ENCODE data around the gene SMC3.

SMC3 gene

GRCh38 chr10:110569122-110569521 is 1.6 kb downstream of the SMC3 start:
- Histone ChIP-seq H3K36me3 (ENCODE audit: insufficient read depth) (0 out of 2 replicates have a peak, but pooled peaks cover 5% of the 10 kb centered on the region), H3K4me1 (ENCODE audit: low read depth, poor library complexity, severe bottlenecking) (peaks cover 63% of the 10 kb centered on the region), H3K4me3 (IDR thresholded peaks at IDR 0.05; ENCODE audit: insufficient read depth, low read depth, low read length) (no peak overlapping the region), H3K27ac (peak overlapping the region; percentile 95; the same call in 1 of the 2 replicates), H4K20me1 (ENCODE audit: insufficient read depth) (0 out of 2 replicates have a peak, but pooled peaks cover 5% of the 10 kb centered on the region), H3K27me3 (ENCODE audit: insufficient read depth, low read depth) (no peaks in the 10 kb centered on the region), H3K9ac (peak overlapping the region; percentile 97; the same call in 1 of the 2 replicates), H2AFZ (ENCODE audit: low read depth) (no peak overlapping the region), H3K79me2 (ENCODE audit: insufficient read depth, low read depth) (peaks cover 65% of the 10 kb centered on the region), H3K4me2 (peak overlapping the region; percentile 98)
- TF ChIP-seq CTCF (conservative IDR thresholded peaks at IDR 0.05; ENCODE audit: low read depth, low read length), result no peak

GRCh38 chr10:110569736-110570135 is 2.2 kb downstream of the SMC3 start:
- no peaks in the 10 kb centered on the region for H3K27me3 ChIP-seq (ENCODE audit: insufficient read depth, low read depth)
- peaks cover 65% of the 10 kb centered on the region for H3K4me1 ChIP-seq (ENCODE audit: low read depth, poor library complexity, severe bottlenecking)
- H3K36me3 ChIP-seq (ENCODE audit: insufficient read depth), result 0 out of 2 replicates have a peak, but pooled peaks cover 5% of the 10 kb centered on the region
- no peak overlapping the region for H2AFZ ChIP-seq (ENCODE audit: low read depth)
- no peak overlapping the region for H3K9ac ChIP-seq
- TF ChIP-seq CTCF (conservative IDR thresholded peaks at IDR 0.05; ENCODE audit: low read depth, low read length), result no peak
- H3K4me2 ChIP-seq, result peak overlapping the region; percentile 98
- 0 out of 2 replicates have a peak, but pooled peaks cover 5% of the 10 kb centered on the region for H4K20me1 ChIP-seq (ENCODE audit: insufficient read depth)
- H3K27ac ChIP-seq, result no peak overlapping the region
- H3K79me2 ChIP-seq (ENCODE audit: insufficient read depth, low read depth), result peaks cover 71% of the 10 kb centered on the region
- no peak overlapping the region for H3K4me3 ChIP-seq (IDR thresholded peaks at IDR 0.05; ENCODE audit: insufficient read depth, low read depth, low read length)

- H3K27ac ChIP-seq, result no peak overlapping the region
- no peak overlapping the region for H3K4me2 ChIP-seq
- H3K4me1 ChIP-seq (ENCODE audit: low read depth, poor library complexity, severe bottlenecking), result peaks cover 65% of the 10 kb centered on the region
- H4K20me1 ChIP-seq (ENCODE audit: insufficient read depth), result 0 out of 2 replicates have a peak, but pooled peaks cover 5% of the 10 kb centered on the region
- H3K79me2 ChIP-seq (ENCODE audit: insufficient read depth, low read depth), result peaks cover 84% of the 10 kb centered on the region
- no peak overlapping the region for H2AFZ ChIP-seq (ENCODE audit: low read depth)
- H3K4me3 ChIP-seq (IDR thresholded peaks at IDR 0.05; ENCODE audit: insufficient read depth, low read depth, low read length), result no peak overlapping the region
- no peak overlapping the region for H3K9ac ChIP-seq
- no peak for TF ChIP-seq CTCF (conservative IDR thresholded peaks at IDR 0.05; ENCODE audit: low read depth, low read length)
- H3K27me3 ChIP-seq (ENCODE audit: insufficient read depth, low read depth), result no peaks in the 10 kb centered on the region
- H3K36me3 ChIP-seq (ENCODE audit: insufficient read depth), result 0 out of 2 replicates have a peak, but pooled peaks cover 5% of the 10 kb centered on the region
Observed at GRCh38 chr10:110571093-110571743, 3.7 kb downstream of the SMC3 start.

- Histone ChIP-seq H3K27me3 (ENCODE audit: insufficient read depth, low read depth) (no peaks in the 10 kb centered on the region), H4K20me1 (ENCODE audit: insufficient read depth) (0 out of 2 replicates have a peak, but pooled peaks cover 5% of the 10 kb centered on the region), H3K4me1 (ENCODE audit: low read depth, poor library complexity, severe bottlenecking) (peaks cover 57% of the 10 kb centered on the region), H3K4me3 (IDR thresholded peaks at IDR 0.05; ENCODE audit: insufficient read depth, low read depth, low read length) (no peak overlapping the region), H3K27ac (no peak overlapping the region), H3K79me2 (ENCODE audit: insufficient read depth, low read depth) (peaks cover 90% of the 10 kb centered on the region), H2AFZ (ENCODE audit: low read depth) (no peak overlapping the region), H3K9ac (no peak overlapping the region), H3K36me3 (ENCODE audit: insufficient read depth) (0 out of 2 replicates have a peak, but pooled peaks cover 5% of the 10 kb centered on the region), H3K4me2 (no peak overlapping the region; the same call in 1 of the 2 replicates)
- no peak for TF ChIP-seq CTCF (conservative IDR thresholded peaks at IDR 0.05; ENCODE audit: low read depth, low read length)
Observed at GRCh38 chr10:110572862-110573261, 5.4 kb downstream of the SMC3 start.

All from KMS-11 (cell line).